Gastrocnemius medialis (tissue), 4 donors: Measurements from ENCODE around the gene GATM.

ENCODE experiments used
- POLR2A ChIP-seq, 2 donors: fragments of 450-650 bp; IDR thresholded peaks; one replicate each; pipeline ENCODE4 v1.6.1; 2017; ENCODE audit warnings: antibody characterized with exemption in 2 of 2, mild to moderate bottlenecking in 2 of 2, moderate library complexity in 2 of 2
- TF ChIP-seq, protein P1 (sequence below), 5 experiments: fragments of 450-650 bp in 3 of 5; fragments of 200-600 bp in 2 of 5; sonication (generic) in 2 of 5; IDR thresholded peaks in 4 of 5; conservative IDR thresholded peaks in 1 of 5; 1 replicate in 4 of 5; 2 replicates in 1 of 5; pipeline ENCODE4 v1.5.1; 2016 to 2019; ENCODE audit warnings: antibody characterized with exemption in 5 of 5, mild to moderate bottlenecking in 3 of 5, moderate library complexity in 3 of 5

DNA sequence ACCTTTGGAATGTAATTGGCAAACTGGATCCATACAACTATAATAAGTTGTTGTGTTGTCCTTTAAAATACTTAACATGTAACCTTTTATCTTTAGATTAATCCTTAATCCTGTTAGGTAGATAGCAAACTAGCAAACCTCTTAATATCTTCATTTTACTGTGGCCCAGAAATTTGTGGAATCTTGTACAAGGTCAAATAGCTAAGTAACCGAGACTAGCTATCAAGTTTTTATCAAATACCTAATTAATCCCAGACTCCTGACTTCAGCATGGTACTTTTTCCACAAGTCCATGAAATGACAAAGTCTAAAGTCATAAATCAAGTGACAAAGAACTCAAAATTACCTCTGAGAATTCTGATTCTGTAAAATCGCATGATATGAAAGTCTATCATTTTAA, 4.4 kb downstream of the GATM start:
- TF ChIP-seq, protein P1, sequence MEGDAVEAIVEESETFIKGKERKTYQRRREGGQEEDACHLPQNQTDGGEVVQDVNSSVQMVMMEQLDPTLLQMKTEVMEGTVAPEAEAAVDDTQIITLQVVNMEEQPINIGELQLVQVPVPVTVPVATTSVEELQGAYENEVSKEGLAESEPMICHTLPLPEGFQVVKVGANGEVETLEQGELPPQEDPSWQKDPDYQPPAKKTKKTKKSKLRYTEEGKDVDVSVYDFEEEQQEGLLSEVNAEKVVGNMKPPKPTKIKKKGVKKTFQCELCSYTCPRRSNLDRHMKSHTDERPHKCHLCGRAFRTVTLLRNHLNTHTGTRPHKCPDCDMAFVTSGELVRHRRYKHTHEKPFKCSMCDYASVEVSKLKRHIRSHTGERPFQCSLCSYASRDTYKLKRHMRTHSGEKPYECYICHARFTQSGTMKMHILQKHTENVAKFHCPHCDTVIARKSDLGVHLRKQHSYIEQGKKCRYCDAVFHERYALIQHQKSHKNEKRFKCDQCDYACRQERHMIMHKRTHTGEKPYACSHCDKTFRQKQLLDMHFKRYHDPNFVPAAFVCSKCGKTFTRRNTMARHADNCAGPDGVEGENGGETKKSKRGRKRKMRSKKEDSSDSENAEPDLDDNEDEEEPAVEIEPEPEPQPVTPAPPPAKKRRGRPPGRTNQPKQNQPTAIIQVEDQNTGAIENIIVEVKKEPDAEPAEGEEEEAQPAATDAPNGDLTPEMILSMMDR (IDR thresholded peaks at IDR 0.05 in 4 of 5, conservative IDR thresholded peaks at IDR 0.05 in 1 of 5), result no peak
- no peak for TF ChIP-seq POLR2A (IDR thresholded peaks at IDR 0.05)
